ENCODE results near the gene CETP. TPM values are rescaled to one million over a fixed set of nuclear protein-coding genes. Genes with fewer than 3 reads are reported as not detected.

Gene CETP
- total and polyA plus RNA-seq, 2 of the 8 experiments (the other 6 are each of a cell fraction or from before 2014, with no cell fraction given): not detected

- no peak for DNase-seq (ENCODE audit: low read depth in 1 of 2, low spot score in 2 of 2)
- TF ChIP-seq TAF7 (optimal IDR thresholded peaks at IDR 0.05; ENCODE audit: borderline replicate concordance, low read depth, low read length) (no peak), JUND (IDR thresholded peaks at IDR 0.05; ENCODE audit: low read length) (no peak), YY1 (IDR thresholded peaks at IDR 0.05; ENCODE audit: low read depth, low read length) (no peak), CTCF (IDR thresholded peaks at IDR 0.05; ENCODE audit: control extremely low read depth in 1 of 3, insufficient read depth in 1 of 3, low read depth in 1 of 3, low read length in 3 of 3) (no peak), SIRT6 (IDR thresholded peaks at IDR 0.05; ENCODE audit: low read length) (no peak), FOSL1 (IDR thresholded peaks at IDR 0.05; ENCODE audit: insufficient read depth, low read depth, low read length) (no peak), HDAC2 (IDR thresholded peaks at IDR 0.05; ENCODE audit: borderline replicate concordance in 1 of 2, low read depth in 2 of 2, low read length in 2 of 2) (no peak), ZNF274 (IDR thresholded peaks at IDR 0.05; ENCODE audit: borderline replicate concordance, extremely low read depth, low read length) (no peak), RXRA (IDR thresholded peaks at IDR 0.05; ENCODE audit: insufficient read depth, low read depth, low read length) (no peak), POU5F1 (IDR thresholded peaks at IDR 0.05; ENCODE audit: low read depth, low read length) (no peak), SP4 (IDR thresholded peaks at IDR 0.05; ENCODE audit: low read length) (no peak), TEAD4 (IDR thresholded peaks at IDR 0.05; ENCODE audit: low read depth, low read length) (no peak)
Observed at GRCh38 chr16:56985962-56986360, 24.2 kb downstream of the CETP start.

More at GRCh38 chr16:56985962-56986360, 24.2 kb downstream of the CETP start:
- H3K4ac ChIP-seq (replicated peaks; ENCODE audit: insufficient read length, low read depth, low read length): no peak overlapping the region
- no peak overlapping the region for H2BK20ac ChIP-seq (ENCODE audit: low read length)
- H3K27ac ChIP-seq (ENCODE audit: low read depth, low read length): no peak overlapping the region
- H3K23ac ChIP-seq (ENCODE audit: insufficient read length): no peak overlapping the region
- no peaks in the 10 kb centered on the region for H3K79me2 ChIP-seq (ENCODE audit: control insufficient read depth in 1 of 2, insufficient read depth in 2 of 2, low read length in 2 of 2)
- no peaks in the 10 kb centered on the region for H3K36me3 ChIP-seq (ENCODE audit: control insufficient read depth in 2 of 4, insufficient read depth in 4 of 4, low read length in 3 of 4)
- no peak overlapping the region for H4K8ac ChIP-seq (ENCODE audit: extremely low read depth, insufficient read depth, low read length)
- H3K79me1 ChIP-seq (ENCODE audit: low read depth, low read length): no peaks in the 10 kb centered on the region
- H3K27me3 ChIP-seq (replicated peaks in 1 of 4; ENCODE audit: control insufficient read depth in 3 of 4, extremely low read depth in 1 of 4, insufficient read depth in 3 of 4, low read length in 3 of 4): peaks cover 0 to 31% (median 22%) of the 10 kb centered on the region in 4 experiments; a peak in 6 of 7 replicates
- H2BK12ac ChIP-seq (ENCODE audit: low read depth, low read length): no peak overlapping the region
- H4K5ac ChIP-seq (ENCODE audit: insufficient read length, low read depth, low read length): no peak overlapping the region
- H2AFZ ChIP-seq (ENCODE audit: low read length): no peak overlapping the region
- H2BK120ac ChIP-seq (replicated peaks; ENCODE audit: low read depth, low read length): no peak overlapping the region
- peaks cover 8% of the 10 kb centered on the region; the same call in 1 of the 2 replicates for H3K23me2 ChIP-seq (ENCODE audit: low read depth, low read length)
- no peaks in the 10 kb centered on the region for H3K9me3 ChIP-seq (ENCODE audit: insufficient read depth in 2 of 2, low read depth in 1 of 2, low read length in 1 of 2)
- H3K4me1 ChIP-seq (replicated peaks in 1 of 4; ENCODE audit: control insufficient read depth in 3 of 4, insufficient read depth in 4 of 4, low read length in 3 of 4): peaks cover 0 to 5% (median 3%) of the 10 kb centered on the region in 4 experiments; a peak in 3 of 7 replicates
- no peak overlapping the region for H3K56ac ChIP-seq (replicated peaks; ENCODE audit: insufficient read length, low read depth, low read length)
- CTCF ChIA-PET (ENCODE audit: partially characterized antibody): interaction anchor here (0.6 to 8.1 kb wide), 2 partner anchors 20 to 91 kb away, joined by 3 to 67 read pairs; no protein-coding TSS in a partner anchor
- no peak overlapping the region for H3K4me3 ChIP-seq (ENCODE audit: extremely low read depth in 1 of 4, insufficient read depth in 2 of 4, low read depth in 3 of 4, low read length in 4 of 4)
- no peak for FAIRE-seq
- no peak overlapping the region for H2BK5ac ChIP-seq (ENCODE audit: low read depth, low read length)
- no peak overlapping the region for H3K9ac ChIP-seq (replicated peaks in 1 of 4; ENCODE audit: extremely low read depth in 1 of 4, low read depth in 3 of 4, low read length in 3 of 4)
- H4K91ac ChIP-seq (replicated peaks; ENCODE audit: insufficient read length, low read length): no peak overlapping the region
- POLR2A ChIA-PET (ENCODE audit: partially characterized antibody): interaction anchor here (0.7 to 1.4 kb wide), 2 partner anchors 21 to 40 kb away, joined by 3 read pairs; no protein-coding TSS in a partner anchor
- WGBS, 2 experiments (ENCODE audit: extremely low coverage in 1 of 2, insufficient coverage in 1 of 2, insufficient read length in 1 of 2, insufficient replicate concordance in 2 of 2, low coverage in 1 of 2, low lambda C conversion rate in 2 of 2, missing lambda C conversion rate in 1 of 2): 93% methylated on average over 2 of the region's 2 CpGs; no CpG with 5 or more reads in 1 of the 2 experiments
- H3K14ac ChIP-seq (ENCODE audit: insufficient read length): no peak overlapping the region
- no peak overlapping the region for H3K4me2 ChIP-seq (ENCODE audit: insufficient read depth in 1 of 2, low read depth in 2 of 2, low read length in 2 of 2)
- H4K20me1 ChIP-seq (replicated peaks in 1 of 2; ENCODE audit: control insufficient read depth in 1 of 2, insufficient read depth in 2 of 2, low read length in 2 of 2): no peaks in the 10 kb centered on the region
- no peak overlapping the region for H2AK5ac ChIP-seq (ENCODE audit: low read depth, low read length)
- H3K18ac ChIP-seq (ENCODE audit: extremely low read depth, low read length): no peak overlapping the region; the same call in 1 of the 2 replicates
- no peak overlapping the region for H2BK15ac ChIP-seq (ENCODE audit: low read length)
